SKM-1 treated with dmso at 0.1 percent for 144 hours (cell line): ENCODE results near the gene CRIP1.

Source experiments
- DNase-seq: peaks from one replicate; lab custom pipeline; 2025; ENCODE audit not compliant: unreplicated experiment; lab: John Stamatoyannopoulos, UW

Gene CRIP1

DNA sequence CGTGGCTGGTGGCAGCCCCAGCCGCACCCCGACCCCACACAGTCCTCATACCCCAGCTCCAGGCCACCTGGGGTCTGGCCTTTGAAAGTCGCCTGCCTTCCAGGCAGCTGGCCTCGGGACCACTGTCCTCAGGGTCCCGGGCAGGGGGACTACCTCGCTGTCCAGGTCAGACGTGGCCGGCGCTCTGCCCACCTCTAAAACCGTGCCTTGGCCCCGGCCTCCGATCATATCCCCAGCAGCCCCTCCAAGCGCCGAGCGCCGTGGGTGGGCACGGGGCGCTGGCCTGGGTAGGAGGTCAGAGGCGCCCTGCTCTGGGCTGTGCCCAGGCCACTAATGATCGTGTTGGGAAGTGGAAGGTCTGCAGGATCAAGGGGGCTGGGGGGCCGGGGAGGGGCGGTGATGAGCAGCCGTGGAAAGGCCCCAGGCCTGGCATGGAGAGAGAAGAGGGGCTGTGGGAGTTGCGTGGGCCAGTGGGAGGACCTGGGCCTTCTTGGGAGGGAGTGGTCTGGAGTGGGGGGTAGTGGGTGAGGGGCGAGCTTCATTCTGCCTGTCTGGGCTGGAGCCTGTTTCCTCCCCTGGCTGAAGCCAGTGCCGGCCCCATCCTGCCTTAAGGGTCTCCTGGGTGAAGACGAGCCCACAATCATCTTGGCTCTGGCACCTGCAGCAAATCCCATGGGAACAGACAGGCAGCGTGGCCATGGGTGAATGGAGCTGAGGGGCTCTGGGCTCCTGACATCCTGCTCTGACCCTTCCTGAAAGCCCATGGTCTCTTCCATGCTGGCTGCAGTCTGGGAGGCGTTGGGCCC lies 44.6 kb downstream of the CRIP1 start:
- DNase-seq = no peak

DNA sequence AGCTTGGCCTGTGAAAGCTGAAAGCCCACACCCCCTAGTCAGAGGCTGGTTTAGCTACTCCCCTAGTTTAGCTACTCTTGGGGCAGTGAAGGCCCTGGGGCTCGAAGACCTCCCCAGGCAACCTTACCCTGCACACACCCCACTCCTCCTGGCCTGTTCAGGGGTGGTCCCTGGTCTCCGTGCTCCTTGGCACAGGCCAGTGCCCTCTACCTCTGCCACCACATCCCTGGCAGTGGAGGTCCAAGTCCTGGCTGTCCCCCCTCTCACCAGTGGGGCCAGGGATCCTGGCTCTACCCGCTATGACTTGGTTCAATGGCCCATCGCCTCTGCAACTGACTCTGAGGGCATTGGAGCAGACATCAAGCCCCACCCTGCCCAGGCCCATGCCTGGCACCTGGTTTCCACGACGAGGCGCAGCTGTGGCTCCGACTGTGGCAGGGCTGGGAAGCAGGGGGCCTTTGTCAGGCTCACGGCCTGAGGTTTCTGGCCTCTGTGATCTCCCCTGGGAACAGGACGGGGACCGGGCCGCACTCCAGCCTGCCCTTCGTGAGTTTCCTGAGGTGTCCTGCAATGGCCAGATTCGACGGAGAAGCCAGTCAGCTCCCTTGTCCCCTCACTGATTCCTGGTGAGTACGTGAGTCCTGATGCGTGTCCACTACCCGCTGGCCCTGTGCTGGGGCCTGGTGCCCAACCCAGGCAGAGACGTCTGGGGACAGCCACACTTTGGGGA lies 45.4 kb downstream of the CRIP1 start:
- DNase-seq = no peak

DNA sequence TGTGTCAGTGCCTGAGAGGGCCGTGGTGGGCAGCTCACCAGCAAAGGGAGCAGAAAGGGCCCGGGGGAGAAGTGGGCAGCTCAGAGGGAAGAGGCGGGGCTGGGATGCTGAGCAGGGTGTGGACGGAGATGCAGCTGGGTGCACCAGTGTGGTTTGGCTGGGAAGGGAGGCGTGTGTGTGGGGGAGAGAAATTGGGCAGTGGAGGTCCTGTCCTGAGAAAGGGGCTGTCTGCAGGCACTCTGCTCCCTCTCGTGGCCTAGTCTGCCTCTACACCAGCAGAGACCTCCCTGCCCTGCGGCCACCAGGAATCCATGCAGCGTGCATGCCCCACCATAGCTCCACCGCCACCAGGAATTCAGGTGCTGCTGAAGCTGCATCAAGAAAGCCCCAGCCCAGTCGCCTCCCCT lies 46.1 kb downstream of the CRIP1 start:
- DNase-seq = no peak

DNA sequence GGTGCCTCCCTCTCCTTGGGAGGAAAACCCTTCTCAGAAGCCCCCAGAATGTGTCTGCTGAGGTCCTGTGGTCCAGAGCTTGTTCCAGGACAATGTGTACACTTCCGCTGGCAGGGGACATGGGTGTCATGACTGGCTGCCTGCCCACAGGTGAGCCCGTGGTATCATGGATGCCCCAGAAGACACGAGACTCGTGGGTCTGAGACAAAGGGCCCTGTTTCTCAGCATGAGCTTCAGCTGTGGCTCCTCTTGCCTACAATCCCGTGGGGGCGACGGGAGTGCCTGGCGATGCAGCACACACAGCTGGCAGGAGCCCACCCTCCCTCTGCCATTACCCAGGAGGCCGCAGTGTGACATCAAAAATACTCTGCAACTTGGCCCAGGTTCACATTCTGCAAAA lies 46.7 kb downstream of the CRIP1 start:
- DNase-seq = no peak

DNA sequence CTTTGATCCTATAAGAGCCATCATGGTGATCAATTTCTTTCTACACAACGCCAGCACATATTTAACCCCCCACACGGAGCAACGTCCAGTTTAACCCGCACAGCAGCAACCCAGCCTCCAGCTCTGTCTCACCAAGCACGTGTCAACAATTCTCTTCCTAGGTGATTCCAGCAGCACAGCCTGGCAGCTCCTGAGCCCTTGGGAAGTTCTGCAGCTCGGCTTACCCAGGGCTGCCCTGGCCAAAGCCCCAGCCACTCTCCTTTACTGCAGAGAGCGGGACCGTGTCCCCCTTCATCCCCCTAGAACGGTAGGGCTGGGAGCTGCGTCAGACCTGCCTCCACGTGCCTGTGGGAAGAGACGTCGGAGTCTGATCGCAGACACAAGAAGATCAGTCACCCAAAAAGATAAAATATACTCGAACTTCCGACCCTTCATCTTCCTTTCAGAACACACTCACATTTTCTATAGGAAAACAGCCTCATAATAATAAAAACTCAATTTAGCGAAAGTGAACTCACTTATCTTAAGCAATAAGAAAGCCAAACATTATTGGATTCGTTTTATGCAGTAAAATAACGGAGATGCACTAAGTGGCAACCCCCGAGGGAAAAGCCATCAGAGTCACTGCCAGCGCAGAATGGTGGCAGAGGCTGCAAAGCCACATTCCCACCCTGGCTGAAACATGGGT lies 47.3 kb downstream of the CRIP1 start:
- DNase-seq = no peak

DNA sequence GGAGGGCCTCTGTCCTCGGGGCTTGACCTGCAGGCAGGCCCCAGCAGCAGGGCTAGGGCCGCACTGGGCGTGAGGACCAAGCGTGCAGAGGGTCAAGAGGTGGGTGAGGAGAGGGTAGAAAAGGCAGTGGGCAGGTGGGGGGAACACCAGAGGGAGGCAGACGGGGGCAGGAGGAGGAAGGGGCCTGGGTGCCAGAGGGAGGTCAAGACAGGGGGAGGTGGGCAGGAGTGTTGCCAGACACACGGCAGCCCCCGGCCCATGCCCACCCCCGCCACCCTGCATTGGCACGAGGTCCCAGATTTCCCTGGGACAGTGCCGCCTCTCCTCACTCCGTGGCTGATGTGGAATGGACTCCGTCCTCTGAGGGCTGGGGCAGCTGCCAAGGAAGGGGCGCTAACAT lies 47.9 kb downstream of the CRIP1 start:
- DNase-seq = no peak

DNA sequence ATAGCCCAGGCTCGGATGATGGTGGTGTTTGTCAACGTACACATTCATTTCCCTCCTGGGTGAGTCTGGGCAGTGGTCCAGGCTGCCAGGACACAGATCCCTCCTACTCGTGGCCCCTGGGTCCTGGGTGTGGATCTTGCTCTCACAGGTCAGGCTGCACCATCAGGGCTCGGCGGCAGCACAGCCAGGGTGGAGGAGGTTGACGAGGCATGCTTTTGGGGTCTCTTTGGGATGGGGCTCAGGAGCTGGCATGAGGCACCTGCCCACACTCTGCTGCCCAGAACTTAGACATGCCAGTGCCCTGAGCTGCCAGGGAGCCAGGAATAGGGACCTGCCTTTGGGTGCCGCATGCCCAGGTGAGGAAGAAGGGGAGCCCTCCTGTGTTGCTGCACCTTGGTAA lies 49.4 kb downstream of the CRIP1 start:
- no peak for DNase-seq

DNA sequence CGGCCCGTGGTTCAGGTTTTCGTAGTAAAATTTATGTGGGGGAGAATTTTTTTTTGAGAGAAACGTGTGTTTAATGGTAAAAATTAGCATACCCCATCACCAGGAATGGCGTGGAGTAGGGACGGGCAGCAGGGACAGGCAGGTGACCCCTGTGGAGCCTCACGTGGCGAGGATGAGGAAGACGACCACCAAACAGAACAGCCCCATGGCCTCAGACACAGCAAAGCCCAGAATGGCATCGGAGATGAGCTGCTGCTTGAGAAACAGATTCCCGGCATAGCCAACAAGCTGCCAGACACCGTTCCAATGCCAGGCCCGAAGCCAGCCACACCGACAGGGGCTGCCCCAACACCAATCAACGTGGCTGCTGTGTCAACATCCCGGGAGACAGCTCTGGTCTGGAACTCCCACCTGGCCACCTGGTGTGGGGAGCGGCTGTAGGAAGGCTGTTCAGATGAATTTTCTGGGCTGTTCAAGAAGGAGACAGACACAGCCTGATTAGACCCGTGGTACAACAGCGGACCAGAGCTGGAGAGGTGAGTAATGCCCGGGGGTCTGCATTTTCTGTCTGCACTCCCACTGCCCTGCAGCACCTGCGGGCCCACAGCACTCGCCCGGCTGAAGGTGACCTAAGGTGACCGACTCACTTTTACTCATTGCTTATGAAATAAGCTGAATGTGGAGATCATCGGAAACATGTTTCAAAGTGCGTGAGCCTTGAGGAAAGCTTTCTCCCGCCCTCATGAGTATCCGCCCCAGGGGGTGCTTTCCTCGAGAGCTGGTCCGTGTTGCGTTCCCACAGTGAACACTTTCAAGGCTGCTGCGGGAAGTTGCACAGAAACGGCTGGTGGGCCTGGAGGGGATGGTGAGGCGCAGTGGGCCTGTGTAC lies 50.2 kb downstream of the CRIP1 start:
- no peak for DNase-seq

DNA sequence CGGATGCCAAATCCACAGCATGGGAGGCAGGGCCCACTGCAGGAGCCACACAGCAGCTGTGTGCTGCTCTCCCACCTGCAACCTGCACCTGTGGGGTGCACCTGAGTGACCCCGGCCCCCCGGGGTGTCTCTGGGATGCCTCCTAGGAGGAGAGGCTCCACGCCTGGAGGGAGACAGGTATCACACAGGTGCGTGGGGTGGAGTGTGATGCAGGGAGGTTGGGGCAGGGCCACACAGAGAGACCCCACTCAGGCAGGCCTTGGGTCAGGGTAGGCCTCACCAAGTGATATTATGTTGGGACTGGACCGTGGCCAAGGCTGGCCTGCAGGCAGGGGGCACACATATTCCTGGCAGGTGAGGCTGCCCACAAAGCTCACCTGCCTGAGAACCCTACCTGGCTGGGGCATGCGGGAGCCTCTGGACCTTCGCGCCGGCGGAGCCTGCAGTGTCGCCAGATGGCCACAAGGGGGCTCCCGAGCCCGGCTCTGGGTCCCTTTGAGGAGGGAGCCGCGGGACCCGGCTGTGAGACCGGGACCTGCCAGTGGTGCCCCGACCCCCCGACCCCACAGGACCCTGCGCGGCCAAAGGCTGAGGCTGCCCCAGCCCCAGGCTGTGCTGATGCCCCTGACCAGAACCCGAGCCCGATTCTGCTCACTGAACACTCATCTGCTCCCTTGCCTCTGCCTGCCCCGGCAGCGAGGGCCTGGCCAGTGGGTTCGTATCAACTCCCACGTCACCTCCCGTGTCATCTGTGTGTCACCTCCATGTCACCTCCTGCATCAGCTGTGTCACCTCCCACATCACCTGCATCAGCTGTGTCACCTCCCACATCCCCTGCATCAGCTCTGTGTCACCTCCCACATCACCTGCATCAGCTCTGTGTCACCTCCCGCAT lies 51.1 kb downstream of the CRIP1 start:
- DNase-seq = no peak
